C4-2B (cell line): ENCODE results near the gene NFAM1.

Source experiments
- ZFX ChIP-seq: fragments of 450-650 bp; IDR thresholded peaks from 2 replicates; pipeline ENCODE4 v1.6.1; 2017
- TF ChIP-seq, protein P1 (sequence below): fragments of 450-650 bp; conservative IDR thresholded peaks from 2 replicates; pipeline ENCODE4 v1.5.1; 2017; ENCODE audit warnings: mild to moderate bottlenecking

GRCh38 chr22:42368379-42369249 is 63.6 kb downstream of the NFAM1 start:
- TF ChIP-seq, protein P1, sequence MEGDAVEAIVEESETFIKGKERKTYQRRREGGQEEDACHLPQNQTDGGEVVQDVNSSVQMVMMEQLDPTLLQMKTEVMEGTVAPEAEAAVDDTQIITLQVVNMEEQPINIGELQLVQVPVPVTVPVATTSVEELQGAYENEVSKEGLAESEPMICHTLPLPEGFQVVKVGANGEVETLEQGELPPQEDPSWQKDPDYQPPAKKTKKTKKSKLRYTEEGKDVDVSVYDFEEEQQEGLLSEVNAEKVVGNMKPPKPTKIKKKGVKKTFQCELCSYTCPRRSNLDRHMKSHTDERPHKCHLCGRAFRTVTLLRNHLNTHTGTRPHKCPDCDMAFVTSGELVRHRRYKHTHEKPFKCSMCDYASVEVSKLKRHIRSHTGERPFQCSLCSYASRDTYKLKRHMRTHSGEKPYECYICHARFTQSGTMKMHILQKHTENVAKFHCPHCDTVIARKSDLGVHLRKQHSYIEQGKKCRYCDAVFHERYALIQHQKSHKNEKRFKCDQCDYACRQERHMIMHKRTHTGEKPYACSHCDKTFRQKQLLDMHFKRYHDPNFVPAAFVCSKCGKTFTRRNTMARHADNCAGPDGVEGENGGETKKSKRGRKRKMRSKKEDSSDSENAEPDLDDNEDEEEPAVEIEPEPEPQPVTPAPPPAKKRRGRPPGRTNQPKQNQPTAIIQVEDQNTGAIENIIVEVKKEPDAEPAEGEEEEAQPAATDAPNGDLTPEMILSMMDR = no peak
- TF ChIP-seq ZFX = peak; percentile 29; the same call in 1 of the 2 replicates
